ENCODE results near the gene FAM221B. TPM values are rescaled to one million over a fixed set of nuclear protein-coding genes. Genes with fewer than 3 reads are reported as not detected.

FAM221B gene
- total and polyA plus RNA-seq, 2 of the 4 experiments (the other 2 are of a cell fraction) = not detected

DNA sequence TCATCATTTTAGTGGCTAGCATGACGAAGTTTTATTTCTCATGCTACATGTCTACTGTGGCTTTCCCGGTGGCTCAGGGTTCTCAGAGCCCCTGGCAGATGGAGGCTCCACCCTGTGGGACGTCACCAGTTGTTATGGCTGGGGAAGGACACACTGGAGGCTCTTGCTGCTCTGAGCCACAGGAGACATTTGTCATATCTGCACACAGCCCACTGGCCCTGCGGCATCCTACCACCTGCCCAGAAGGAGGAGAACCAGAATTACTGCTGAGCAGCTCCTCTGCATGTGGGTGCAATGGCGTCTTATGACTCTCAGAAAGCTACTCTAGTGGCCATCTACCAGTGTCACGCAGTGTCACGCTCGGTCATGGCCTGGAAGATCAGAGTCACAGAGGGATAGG is 35.1 kb upstream of the FAM221B start:
- dilution Hi-C loops (cut with HindIII; ENCODE audit: low sequenced_read_pairs, unreplicated experiment) = no loop called here
- no peak overlapping the region for H3K4me2 ChIP-seq (ENCODE audit: low read depth, low read length)
- H2BK15ac ChIP-seq (ENCODE audit: low read depth, low read length) = no peak overlapping the region
- TF ChIP-seq MXI1 (IDR thresholded peaks at IDR 0.05; ENCODE audit: borderline replicate concordance, low read depth, low read length) = no peak
- no peak overlapping the region for H3K9ac ChIP-seq (ENCODE audit: low read depth, low read length)
- no peaks in the 10 kb centered on the region for H3K36me3 ChIP-seq (ENCODE audit: control insufficient read depth, insufficient read depth, low read length)
- H3K27me3 ChIP-seq (ENCODE audit: control insufficient read depth, insufficient read depth, low read length) = peaks cover 39% of the 10 kb centered on the region
- H3K79me1 ChIP-seq (ENCODE audit: low read depth in 1 of 2, low read length in 2 of 2) = no peaks in the 10 kb centered on the region
- no peak overlapping the region for H3K27ac ChIP-seq (ENCODE audit: insufficient read depth, low read length)
- H2AK9ac ChIP-seq (replicated peaks; ENCODE audit: low read depth, low read length, poor library complexity) = no peak overlapping the region
- H2AFZ ChIP-seq (replicated peaks; ENCODE audit: low read length, poor library complexity) = no peak overlapping the region
- H3K9me3 ChIP-seq (ENCODE audit: control insufficient read depth, insufficient read depth, low read length) = no peaks in the 10 kb centered on the region
- ChIA-PET CTCF (no interaction called here), POLR2A (ENCODE audit: unreplicated experiment) (no interaction called here)
- no peak overlapping the region for H2AK5ac ChIP-seq (ENCODE audit: low read depth, low read length)
- no peak overlapping the region for H3K4ac ChIP-seq (ENCODE audit: low read depth, low read length)
- in situ Hi-C loops (cut with MboI; ENCODE audit: low sequenced_read_pairs) = no loop called here
- DNase-seq (no peak), ATAC-seq (ENCODE audit: low read depth) (no peak)
- no peak overlapping the region for H4K8ac ChIP-seq (ENCODE audit: low read depth in 2 of 2, low read length in 2 of 2)
- no peak overlapping the region for H3K56ac ChIP-seq (ENCODE audit: extremely low read depth, insufficient read depth, low read length)
- intact Hi-C loops (cut with micrococcal nuclease) = no loop called here
- H3K14ac ChIP-seq (replicated peaks; ENCODE audit: low read depth, low read length) = no peak overlapping the region
- 53% methylated on average over 6 of the region's 8 CpGs; no CpG with 5 or more reads in 1 of the 2 experiments for WGBS, 2 experiments (ENCODE audit: extremely low coverage in 2 of 2, insufficient read length in 1 of 2)
- H2BK120ac ChIP-seq (ENCODE audit: low read depth, low read length) = no peak overlapping the region
- no peak overlapping the region for H4K91ac ChIP-seq (ENCODE audit: insufficient read depth, low read depth, low read length)
- H3K4me1 ChIP-seq (ENCODE audit: control insufficient read depth, insufficient read depth, low read length) = no peaks in the 10 kb centered on the region
- H3K23ac ChIP-seq (ENCODE audit: low read depth, low read length) = no peak overlapping the region
- no peak overlapping the region for H3K4me3 ChIP-seq (ENCODE audit: insufficient read depth, low read depth, low read length)
- no peaks in the 10 kb centered on the region for H4K20me1 ChIP-seq (ENCODE audit: insufficient read depth, low read length)
- H2BK5ac ChIP-seq (ENCODE audit: low read depth, low read length, poor library complexity, severe bottlenecking) = no peak overlapping the region
- H3K18ac ChIP-seq (ENCODE audit: low read depth, low read length) = no peak overlapping the region
- no TSS peak for BruUV-seq (replicated peaks)
- H4K5ac ChIP-seq (ENCODE audit: low read depth, low read length) = no peak overlapping the region
- H3K9me1 ChIP-seq (ENCODE audit: insufficient read depth, low read length) = no peaks in the 10 kb centered on the region
- H2BK20ac ChIP-seq (ENCODE audit: low read depth, low read length) = no peak overlapping the region
